ENCODE measurements around the gene CD82. TPM values are rescaled to one million over a fixed set of nuclear protein-coding genes. Genes with fewer than 3 reads are reported as not detected.

The CD82 gene
- total and polyA plus RNA-seq, 2 of the 13 experiments (the other 11 are each of a cell fraction or from before 2014, with no cell fraction given): 0.05 TPM; not detected in 1

GRCh38 chr11:44576656-44577055 lies 11.2 kb downstream of the CD82 start:
- Histone ChIP-seq H3K4me2 (ENCODE audit: low read depth, low read length) (no peak overlapping the region), H3K36me3 (replicated peaks in 1 of 2; ENCODE audit: control insufficient read depth in 1 of 2, insufficient read depth in 2 of 2, low read length in 2 of 2) (no peaks in the 10 kb centered on the region), H3K9me3 (ENCODE audit: low read length) (no peaks in the 10 kb centered on the region), H2AFZ (ENCODE audit: low read length) (no peak overlapping the region), H3K9ac (ENCODE audit: insufficient read depth, low read depth, low read length) (no peak overlapping the region), H3K27me3 (ENCODE audit: control insufficient read depth in 1 of 2, insufficient read depth in 2 of 2, low read length in 2 of 2) (peaks cover 1 to 22% of the 10 kb centered on the region in 2 experiments; a peak in 4 of 5 replicates), H3K4me3 (replicated peaks in 1 of 3; ENCODE audit: insufficient read depth in 1 of 3, low read depth in 2 of 3, low read length in 3 of 3) (no peak overlapping the region), H3K27ac (ENCODE audit: extremely low read length, insufficient read depth, low read length) (no peak overlapping the region), H4K20me1 (ENCODE audit: insufficient read depth, low read length) (no peaks in the 10 kb centered on the region), H3K4me1 (ENCODE audit: insufficient read depth, low read length) (no peaks in the 10 kb centered on the region), H3K79me2 (ENCODE audit: insufficient read depth, low read length) (no peaks in the 10 kb centered on the region)
- in situ Hi-C loops (cut with HindIII; ENCODE audit: extremely low pct_ligation_motif_present, low pct_unique_long_range_greater_than_20kb) (no loop called here), intact Hi-C loops (cut with micrococcal nuclease; ENCODE audit: unreplicated experiment) (no loop called here)
- POLR2A ChIA-PET: no interaction called here
- CTCF ChIA-PET (ENCODE audit: low intra/inter-chr PET ratio, low total read pairs): no interaction called here
- TF ChIP-seq NKX3-1 (CRISPR knock-in tag; IDR thresholded peaks at IDR 0.05) (no peak), ZNF644 (CRISPR knock-in tag; IDR thresholded peaks at IDR 0.05; ENCODE audit: low read depth) (no peak), RXRA (CRISPR knock-in tag; IDR thresholded peaks at IDR 0.05) (no peak), FOXJ3 (CRISPR knock-in tag; IDR thresholded peaks at IDR 0.05; ENCODE audit: borderline replicate concordance) (no peak), TERF1 (CRISPR knock-in tag; IDR thresholded peaks at IDR 0.05) (no peak), ZNF512B (CRISPR knock-in tag; IDR thresholded peaks at IDR 0.05; ENCODE audit: borderline replicate concordance) (no peak), KAT2B (IDR thresholded peaks at IDR 0.05; ENCODE audit: borderline replicate concordance, low read depth, low read length) (no peak), ZSCAN22 (CRISPR knock-in tag; IDR thresholded peaks at IDR 0.05) (no peak)
- no TSS peak for BruUV-seq (replicated peaks)
- no peak for DNase-seq (ENCODE audit: low spot score)
- no peak for FAIRE-seq
- ATAC-seq: no peak
- WGBS (ENCODE audit: low lambda C conversion rate): 27% methylated on average over 4 of the region's 4 CpGs
